GM21825 (cell line): ENCODE measurements around the gene CCDC179.

Source experiments
- ATAC-seq: cut with Tn5 transposase; IDR thresholded peaks from one replicate; pipeline ENCODE4 v1.9.1; 2021; ENCODE audit warnings: mild to moderate bottlenecking, moderate library complexity; ENCODE audit not compliant: unreplicated experiment

Gene CCDC179

DNA sequence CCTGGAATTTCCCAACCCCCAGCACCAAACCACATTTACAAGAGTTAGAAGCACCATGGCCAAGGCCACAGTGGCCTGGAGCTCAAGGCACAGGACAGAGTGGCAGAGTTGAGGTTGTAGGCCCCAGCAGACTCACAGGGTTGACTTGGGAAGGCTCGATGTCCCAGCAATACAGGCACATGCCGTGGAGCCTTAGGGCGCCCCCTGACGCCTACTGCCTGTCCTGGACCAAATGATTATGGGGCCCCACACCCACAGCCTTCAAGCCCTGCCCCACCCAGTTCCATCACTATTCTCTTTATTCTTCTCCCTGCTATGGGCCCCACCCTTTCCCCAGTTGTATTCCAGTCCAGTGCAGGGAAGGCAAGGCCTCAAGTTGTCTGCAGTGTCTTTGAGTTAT lies at the start of gene CCDC179:
Gene CCDC179, minus strand, starts transcription at position 234 of the 400 bp plus-strand sequence. Its CDS starts 53 bp downstream, at position 181.
- no peak for ATAC-seq

DNA sequence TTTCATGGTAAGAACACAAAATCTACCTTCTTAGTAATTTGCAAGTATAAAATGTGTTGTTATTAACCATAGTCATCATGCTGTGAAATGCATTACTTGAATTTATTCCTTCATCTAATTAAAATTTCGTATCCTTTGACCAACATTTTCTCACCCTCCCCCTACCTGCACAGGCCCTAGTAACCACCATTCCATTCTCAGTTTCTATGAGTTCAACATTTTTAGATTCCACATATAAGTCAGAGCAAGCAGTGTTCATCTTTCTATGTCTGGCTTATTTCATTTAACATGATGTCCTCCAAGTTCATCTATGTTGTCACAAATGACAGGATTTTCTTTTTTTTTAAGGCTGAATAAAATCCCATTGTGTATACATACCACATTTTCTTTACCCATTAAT lies 43.5 kb upstream of the CCDC179 start:
- no peak for ATAC-seq

DNA sequence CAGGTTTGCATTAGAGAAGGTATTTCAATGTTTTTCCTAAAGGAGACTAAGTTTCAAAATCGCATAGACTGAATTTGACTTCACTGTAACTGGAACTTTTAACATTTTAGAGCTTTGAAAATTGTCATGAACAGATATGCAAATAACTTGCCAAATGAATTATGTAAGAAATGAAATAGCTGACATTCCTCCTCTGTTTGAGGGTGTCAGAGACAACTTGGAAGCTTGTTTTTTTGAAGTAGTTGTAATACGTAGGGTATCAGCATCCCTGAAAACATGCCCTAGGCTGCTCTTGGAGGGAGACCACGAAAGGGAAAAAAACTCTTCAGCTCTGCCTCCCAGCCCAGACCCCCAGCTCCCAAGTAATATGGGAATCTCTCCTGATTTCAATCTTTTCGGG lies 41.3 kb upstream of the CCDC179 start:
- no peak for ATAC-seq

DNA sequence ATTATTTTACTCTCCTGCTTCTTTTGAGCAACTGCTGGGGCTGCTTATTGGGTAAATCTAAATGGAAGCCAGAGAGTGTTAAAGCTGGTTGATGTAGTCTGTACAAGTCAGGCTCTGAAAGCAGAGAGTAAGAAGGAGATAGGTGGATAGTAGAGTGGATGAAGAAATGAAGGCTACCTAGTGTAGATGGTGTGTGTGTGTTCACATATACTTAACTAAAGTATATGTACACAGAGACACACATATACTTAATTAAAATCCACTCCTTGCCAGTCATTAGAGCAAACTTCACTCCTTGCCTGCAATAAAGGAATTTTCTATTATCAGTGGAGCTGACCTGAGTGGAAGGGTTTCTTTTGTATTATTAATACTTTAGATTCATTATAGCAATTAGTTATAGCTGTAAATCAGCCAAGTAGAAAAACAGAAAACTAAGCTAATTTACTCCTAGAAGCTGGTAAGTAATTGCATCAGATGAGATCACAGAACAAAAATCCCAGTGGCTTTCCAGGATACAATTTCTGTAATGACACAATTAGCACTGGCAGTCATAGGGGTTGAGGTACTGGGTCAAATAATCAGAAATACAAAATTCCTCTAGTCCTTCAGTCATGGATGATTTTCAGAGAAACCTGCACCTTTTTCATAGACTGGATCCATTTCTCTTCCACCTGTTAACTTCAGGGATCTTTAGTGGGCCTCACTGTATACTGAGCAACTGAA lies 40.7 kb upstream of the CCDC179 start:
- ATAC-seq = no peak

DNA sequence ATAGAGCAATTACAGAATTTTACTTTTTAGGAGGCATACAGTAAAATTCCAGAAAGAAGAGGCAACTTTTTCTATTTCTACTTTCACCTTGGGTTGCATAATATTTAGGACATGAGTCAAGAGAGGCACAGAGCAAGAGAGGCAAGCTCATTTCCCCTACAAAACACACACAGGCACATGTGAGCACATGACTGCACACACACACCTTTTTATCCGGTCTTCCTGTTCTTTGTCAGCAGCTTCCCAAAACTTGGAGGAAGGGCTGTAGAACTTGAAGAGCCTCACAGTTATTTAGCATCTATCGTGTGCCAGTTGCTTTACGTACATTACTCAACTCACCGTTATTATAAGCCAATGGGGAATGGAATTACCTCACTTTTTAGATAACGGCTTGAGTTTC lies 37.8 kb upstream of the CCDC179 start:
- no peak for ATAC-seq

DNA sequence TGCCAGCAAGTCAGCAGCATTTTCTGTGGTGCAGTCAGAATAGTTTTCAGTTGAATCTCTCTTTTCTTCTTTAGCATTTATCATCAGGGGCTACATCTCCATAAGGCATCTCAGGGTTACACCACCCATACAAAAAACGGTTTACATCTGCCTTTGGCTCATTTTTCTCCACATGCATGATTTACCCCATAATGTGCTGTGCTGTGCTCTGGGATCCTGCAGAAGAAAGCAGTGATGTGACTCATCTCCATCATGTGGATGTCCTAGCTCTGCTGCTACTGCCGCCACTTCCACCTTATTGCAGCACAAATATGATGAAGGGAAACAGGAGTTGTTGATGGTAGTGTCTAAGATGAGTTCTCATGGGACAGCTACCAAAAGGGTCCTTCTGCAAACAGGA lies 30.0 kb upstream of the CCDC179 start:
- no peak for ATAC-seq

DNA sequence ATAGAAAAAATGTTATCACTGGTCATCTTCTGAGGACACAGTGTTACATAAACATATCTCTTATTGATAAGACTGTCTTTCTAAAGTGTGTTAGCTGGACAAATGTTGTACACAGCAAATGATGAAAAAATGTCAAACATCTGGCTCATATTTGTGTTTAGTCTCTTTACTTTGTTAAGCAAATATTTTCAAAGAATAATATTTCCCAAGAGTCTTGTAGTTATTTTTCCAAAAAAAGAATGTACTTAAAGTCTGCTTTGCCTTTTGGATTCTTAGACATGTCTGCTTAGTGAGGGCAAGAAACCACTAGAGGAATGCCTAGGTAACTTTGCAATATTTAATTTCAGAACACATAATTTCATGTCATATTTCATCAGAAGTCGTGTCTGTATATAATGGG lies 23.9 kb upstream of the CCDC179 start:
- ATAC-seq = no peak

DNA sequence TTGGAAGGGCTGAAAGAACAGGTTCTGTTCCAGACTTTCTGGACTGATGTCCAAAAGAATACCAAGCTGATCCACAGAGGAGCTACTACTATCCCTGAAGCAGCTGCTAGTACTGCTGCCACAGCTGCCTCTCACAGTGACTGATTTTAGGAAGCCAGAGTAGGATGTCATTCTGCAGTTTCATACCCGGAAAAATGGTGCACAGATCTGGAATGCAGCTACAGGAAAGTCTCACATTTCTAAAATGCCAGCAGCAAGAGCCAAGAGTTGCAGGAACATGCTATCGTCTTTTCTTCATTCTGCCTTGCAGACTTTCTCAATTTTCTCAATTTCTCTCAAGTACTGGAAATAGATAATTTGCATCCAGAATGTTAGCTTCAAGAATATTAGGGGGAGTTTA lies 19.4 kb upstream of the CCDC179 start:
- ATAC-seq = no peak

DNA sequence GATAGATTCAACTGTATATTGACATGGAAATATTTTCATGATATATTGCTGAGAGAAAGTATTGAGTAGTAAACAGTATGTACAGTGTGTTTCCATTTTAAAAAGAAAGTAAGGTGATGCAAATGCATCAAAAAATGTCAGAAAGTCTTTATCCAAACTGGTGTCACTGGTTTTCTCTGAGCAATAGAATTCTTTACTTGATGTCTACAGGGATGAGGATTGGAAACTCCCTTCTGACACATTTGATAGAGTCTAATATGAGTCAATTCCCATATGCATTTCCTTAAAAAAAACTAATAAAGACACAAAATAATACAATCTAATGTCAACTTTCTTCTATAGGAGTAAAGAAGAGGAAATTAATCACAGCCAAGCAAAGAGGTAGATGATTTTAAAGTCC lies 18.3 kb upstream of the CCDC179 start:
- ATAC-seq = no peak

DNA sequence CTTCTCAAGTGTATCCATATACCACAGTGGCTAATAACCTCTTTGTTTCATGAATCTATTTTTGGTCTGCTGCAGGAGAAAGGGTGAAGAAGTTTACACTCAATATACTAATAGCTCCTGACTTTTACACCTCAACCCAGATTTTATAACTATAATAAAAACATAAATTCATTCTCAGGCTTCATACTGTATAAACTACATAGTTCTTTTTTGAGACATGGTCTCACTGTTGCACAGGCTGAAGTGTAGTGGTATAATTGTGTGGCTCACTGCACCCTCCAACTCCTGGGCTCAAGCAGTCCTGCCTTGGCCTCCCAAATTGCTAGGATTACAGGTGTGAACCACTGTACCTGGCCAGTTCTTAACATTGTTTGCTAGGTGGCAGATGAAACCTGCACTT lies 17.8 kb upstream of the CCDC179 start:
- no peak for ATAC-seq

DNA sequence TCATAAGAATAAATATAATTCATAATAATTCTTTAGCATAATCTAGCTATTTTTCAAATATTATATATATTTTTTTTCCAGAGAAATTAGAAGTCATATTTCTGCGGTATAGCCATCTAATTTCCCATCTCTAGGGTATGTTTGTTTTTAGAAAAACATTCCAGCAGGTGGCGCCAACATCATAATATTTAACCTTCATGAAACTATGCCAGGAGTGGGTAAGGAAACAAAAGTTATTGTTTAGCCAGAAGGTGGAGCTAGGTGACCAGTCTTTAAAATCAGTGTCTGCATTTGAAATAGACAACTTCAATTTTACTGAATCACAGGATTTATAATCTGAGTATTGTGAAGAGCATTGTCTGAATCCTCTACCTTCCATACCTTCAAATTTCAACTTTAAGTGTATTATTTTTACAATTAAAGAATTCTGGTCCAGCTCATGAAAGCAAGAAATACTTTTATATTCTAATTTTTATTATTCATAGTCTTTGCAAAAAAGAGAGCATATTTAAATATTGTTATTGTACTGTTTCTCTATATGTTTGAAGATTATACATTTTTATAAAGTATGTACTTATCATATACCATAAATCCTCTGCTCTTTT lies 15.7 kb upstream of the CCDC179 start:
- ATAC-seq = peak; percentile 97

DNA sequence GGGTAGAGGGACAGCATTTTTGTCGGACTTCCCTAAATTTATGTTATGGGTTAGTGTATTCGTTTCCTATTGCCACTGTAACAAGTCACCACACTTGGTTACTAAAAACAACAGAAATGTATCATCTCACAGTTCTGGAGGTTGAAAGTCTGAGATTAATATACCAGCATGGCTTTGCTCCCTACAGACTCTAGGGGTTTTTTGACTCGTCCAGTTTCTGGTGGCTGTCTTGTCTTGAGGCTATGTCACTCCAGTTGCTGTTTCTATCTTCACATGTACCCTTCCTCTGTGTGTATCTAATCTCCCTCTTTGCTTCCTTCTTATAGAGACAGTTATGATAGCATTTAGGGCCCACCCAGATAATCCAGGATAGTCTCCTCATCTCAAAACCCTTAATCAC lies 9.1 kb upstream of the CCDC179 start:
- ATAC-seq = no peak

DNA sequence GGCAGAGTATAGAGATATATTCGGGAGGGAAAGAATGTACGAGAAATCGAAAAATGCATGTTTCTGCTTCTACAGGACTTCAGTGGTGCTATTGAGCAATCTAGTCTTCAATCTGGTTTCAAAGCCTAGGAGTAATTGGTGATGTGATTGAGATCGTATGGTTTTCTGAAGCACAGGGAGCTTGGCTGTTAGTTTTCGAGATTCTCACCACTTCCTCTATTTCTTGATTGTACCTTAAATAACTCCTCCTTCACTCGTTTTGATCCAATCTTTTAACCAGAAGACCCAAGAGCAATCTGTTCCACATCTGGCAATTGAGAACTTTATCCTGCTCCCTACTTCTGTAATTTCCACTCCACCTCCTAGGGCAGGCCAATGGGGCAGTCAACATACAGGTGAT lies 518 bp downstream of the CCDC179 start:
- ATAC-seq = no peak

DNA sequence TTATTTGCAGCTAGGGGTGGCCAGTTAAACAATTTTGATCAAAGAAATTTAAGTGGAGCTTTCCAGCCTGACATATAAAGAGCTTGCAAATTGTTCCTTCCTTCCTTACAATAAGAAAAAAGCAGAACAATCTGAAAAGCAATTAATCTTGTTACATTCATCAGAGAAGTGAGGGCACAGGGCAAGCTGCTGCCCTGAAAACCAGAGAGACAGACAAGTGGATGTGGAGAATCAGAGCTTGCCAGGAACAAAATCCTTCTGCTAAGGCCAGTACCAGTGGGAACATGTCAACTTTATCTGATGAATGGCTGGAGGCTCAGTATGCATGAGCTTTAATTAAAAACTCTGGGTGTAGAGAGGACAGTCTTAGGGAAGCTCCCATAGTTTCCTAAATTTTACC lies 8.8 kb downstream of the CCDC179 start:
- ATAC-seq = no peak

DNA sequence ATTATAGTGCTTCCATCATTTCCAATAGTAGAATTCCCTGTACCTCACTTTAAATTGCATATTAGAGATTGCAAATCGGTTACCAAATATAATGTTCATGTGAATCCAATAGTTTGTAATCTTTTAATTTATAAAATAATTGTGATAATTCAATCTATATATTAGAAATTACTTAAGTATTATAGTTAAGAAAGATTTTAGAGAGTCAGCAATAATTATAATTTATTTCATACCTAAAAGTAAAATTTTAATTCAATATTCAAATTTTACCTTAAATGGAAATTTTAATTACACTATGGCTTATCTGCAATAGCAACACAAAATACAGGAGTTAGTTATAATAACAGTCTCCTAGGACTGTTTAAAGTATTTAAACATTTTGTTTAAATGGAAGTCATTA lies 13.5 kb downstream of the CCDC179 start:
- no peak for ATAC-seq

DNA sequence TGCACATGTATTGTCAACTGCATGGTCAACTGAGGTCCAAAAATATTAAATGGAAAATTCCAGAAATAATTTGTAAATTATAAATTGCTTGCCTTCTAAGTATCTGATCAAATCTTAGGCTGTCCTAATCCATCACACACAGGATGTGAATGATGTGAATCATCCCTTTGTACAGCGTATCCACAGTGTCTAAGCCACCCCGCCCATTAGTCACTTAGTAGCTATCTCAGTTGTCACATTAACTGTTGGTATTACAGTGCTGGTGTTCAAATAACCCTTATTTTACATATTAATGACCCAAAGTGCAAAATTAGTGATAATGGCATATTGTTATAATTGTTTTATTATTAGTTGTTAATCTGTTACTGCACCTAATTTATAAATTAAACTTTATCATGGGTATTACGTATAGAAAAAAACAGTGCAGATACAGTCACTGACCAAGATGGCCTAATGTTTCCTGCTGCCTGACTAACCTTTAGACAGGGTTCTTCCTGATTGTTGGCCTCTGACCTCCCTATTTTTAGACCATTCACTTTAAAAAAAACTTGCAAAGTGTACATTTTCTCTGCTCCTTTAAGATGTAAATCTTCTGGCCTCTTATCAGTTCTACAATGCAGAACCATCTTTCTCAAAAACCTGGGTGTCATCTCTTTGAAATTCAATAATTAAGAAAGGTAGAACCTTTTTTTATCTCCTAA lies 27.8 kb downstream of the CCDC179 start:
- no peak for ATAC-seq

DNA sequence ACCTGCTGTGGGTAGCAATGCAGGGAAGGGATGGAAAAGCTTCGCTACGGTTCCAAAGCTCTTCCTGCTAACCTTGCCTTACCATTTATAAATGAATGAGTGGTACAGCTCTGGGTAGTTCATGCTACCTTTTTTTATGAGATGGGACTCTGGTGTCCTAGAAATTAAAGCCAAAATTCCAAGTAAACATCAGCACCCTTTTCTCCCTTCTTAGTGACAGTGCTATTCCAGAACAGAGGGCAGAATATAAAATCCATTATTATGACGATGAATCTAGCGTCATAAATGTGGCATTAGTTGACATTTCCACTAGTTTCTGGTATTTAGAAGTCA lies 30.2 kb downstream of the CCDC179 start:
- ATAC-seq = no peak

DNA sequence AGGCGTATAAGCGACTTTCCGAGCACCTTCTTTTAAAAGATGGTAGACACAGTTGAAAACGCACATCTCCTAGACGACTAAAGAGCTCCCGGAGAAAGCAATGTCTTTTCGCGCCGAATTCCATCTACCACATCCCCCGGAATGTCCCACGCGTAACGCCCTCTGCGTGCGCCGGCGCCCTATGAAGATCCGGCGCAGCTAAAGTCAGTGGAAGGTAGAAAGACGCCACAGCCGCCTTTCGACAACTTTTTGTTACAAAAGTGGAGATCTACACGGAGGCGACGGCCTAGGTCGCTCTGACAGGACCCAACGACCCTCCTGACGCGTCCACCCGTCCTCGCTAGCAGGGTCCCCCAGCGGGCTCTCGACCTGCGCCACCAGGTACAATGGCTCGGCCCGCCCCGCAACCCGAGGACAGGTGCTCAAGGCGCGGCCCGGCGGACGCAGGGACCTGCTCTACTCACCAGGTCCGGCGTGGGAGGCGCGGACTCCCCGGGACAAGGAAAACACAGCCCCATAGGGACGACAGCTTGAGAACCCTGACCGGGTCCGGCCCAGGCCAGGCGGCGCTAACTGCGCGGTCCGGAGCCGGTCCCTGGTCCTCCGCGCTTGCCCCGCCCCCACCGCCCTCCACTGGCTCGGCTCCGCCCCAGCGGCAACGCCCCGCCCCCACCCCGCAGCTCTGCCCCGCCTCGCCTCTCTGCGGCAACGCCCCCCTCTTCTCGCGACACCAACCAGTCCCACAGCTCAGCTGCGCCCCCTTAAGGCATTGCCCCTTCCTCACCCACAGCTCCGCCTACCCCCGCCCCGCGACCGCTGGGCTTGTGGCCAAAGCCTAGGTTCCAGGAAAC lies 30.8 kb downstream of the CCDC179 start, which contains the start of gene SVIP:
Gene SVIP, minus strand, starts transcription at position 571 of the 851 bp plus-strand sequence. Its CDS starts 53 bp downstream, at position 518.
- peak; percentile 96 for ATAC-seq

DNA sequence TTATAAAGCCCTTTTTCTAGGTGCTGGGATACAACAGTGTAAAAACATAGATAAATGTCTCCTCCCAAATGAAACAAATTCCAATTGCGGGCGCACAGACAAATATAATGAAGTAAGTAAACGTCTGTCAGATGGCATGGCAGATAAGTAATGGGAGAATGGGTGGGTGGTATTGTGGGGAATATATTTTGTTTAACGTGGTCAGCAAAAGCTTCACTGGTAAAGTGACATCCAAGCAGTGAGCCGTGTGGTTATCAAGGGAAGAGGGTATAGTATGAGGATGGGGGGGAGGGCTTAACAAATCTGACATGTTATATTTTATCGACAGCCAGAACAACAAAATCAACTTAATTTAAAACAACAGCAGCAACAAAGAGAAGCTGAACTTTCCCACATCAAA lies 31.9 kb downstream of the CCDC179 start:
- ATAC-seq = no peak

DNA sequence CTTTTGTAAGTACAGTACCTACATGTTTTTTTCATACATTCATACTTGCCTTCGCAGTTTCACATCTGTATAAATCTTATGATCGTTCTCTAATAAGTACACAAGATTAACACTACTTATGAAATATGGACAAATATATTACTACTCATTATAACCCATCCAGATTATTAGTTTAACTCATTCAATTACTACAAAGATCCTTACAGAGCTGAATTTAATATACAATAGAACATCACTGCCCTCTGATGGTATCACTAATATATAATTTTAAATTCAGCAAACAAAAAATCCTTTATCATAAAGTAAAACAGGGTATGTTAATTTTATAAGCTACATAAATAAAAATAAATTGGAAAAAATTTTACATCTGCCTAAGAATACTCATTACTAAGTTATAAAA lies 38.1 kb downstream of the CCDC179 start:
- no peak for ATAC-seq

DNA sequence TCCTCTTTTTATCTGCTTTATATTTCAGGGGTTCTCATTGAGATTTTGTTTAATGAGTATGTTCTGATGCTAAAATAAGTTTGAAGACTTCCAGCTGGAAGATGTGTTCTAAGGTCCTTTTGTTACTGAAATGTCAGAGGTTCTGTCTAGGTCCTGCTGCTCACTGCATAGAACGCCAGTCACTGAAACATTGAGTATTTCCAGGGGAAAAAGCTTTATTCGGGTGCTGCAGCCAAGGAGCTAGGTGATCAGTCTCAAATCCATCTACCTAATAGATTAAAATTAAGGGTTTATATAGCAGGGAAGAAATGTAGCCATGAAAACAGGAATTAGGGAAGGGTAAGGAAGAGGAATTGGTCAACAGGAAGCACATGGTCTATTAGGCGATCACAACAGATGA lies 50.4 kb downstream of the CCDC179 start:
- no peak for ATAC-seq
